ENCODE measurements around the gene SMURF1.

The SMURF1 gene

GRCh38 chr7:98995523-98996149, 148.3 kb downstream of the SMURF1 start:
- WGBS, 2 donors (ENCODE audit: extremely low coverage in 2 of 2, insufficient read length in 2 of 2, insufficient replicate concordance in 1 of 2), result 100% methylated on average over 1 to 10 of the region's 16 CpGs
- no peak overlapping the region for H2AK5ac ChIP-seq (ENCODE audit: low read depth, low read length)
- no peak overlapping the region for H2BK5ac ChIP-seq (ENCODE audit: low read length)
- H3K4ac ChIP-seq (ENCODE audit: low read length), result no peak overlapping the region
- H3K4me1 ChIP-seq (ENCODE audit: control insufficient read depth in 2 of 2, insufficient read depth in 1 of 2, low read depth in 1 of 2, low read length in 2 of 2), result no peaks in the 10 kb centered on the region
- H3K79me1 ChIP-seq (ENCODE audit: low read depth, low read length), result peaks cover 2% of the 10 kb centered on the region
- no peak overlapping the region for H3K27ac ChIP-seq (replicated peaks; ENCODE audit: low read length)
- no peak for DNase-seq (ENCODE audit: low spot score)
- no peak overlapping the region for H2AFZ ChIP-seq (ENCODE audit: low read length)
- peaks cover 73 to 100% of the 10 kb centered on the region in 2 donors for H3K36me3 ChIP-seq (replicated peaks in 1 of 2; ENCODE audit: control insufficient read depth in 2 of 2, insufficient read depth in 2 of 2, low read length in 2 of 2)
- H3K9me3 ChIP-seq (replicated peaks in 1 of 2; ENCODE audit: control insufficient read depth in 2 of 2, insufficient read depth in 1 of 2, low read depth in 1 of 2, low read length in 2 of 2), result peaks cover 0 to 2% of the 10 kb centered on the region in 2 donors
- no peak overlapping the region for H2BK120ac ChIP-seq (ENCODE audit: low read depth, low read length)
- H3K9ac ChIP-seq (ENCODE audit: low read depth, low read length, poor library complexity), result peak overlapping the region; percentile 70
- H3K27me3 ChIP-seq (ENCODE audit: control insufficient read depth in 3 of 3, insufficient read depth in 3 of 3, low read depth in 1 of 3, low read length in 3 of 3), result no peaks in the 10 kb centered on the region
- H3K4me2 ChIP-seq (ENCODE audit: insufficient read depth, low read length, poor library complexity, severe bottlenecking), result no peak overlapping the region
- H3K4me3 ChIP-seq (ENCODE audit: low read length in 2 of 2), result peak overlapping the region in 1 of 2 donors; percentile 59
- no peak overlapping the region for H2BK15ac ChIP-seq (ENCODE audit: low read length)
- no peak overlapping the region for H4K91ac ChIP-seq (ENCODE audit: low read depth, low read length, poor library complexity)
- peak overlapping the region; percentile 50 for H3K23ac ChIP-seq (ENCODE audit: low read depth, low read length, poor library complexity)
- H3K18ac ChIP-seq (ENCODE audit: low read length), result no peak overlapping the region
- H3K14ac ChIP-seq (ENCODE audit: low read length), result no peak overlapping the region
- H2BK12ac ChIP-seq (ENCODE audit: low read length), result no peak overlapping the region
- no peak overlapping the region for H4K8ac ChIP-seq (ENCODE audit: low read depth, low read length)

GRCh38 chr7:98995111-98995510, 148.8 kb downstream of the SMURF1 start:
- H3K27me3 ChIP-seq (ENCODE audit: control insufficient read depth in 3 of 3, insufficient read depth in 3 of 3, low read depth in 1 of 3, low read length in 3 of 3), result no peaks in the 10 kb centered on the region

GRCh38 chr7:98994046-98994944, 149.6 kb downstream of the SMURF1 start:
- peaks cover 69 to 100% of the 10 kb centered on the region in 2 donors for H3K36me3 ChIP-seq (replicated peaks in 1 of 2; ENCODE audit: control insufficient read depth in 2 of 2, insufficient read depth in 2 of 2, low read length in 2 of 2)
- no peaks in the 10 kb centered on the region for H3K27me3 ChIP-seq (ENCODE audit: control insufficient read depth in 3 of 3, insufficient read depth in 3 of 3, low read depth in 1 of 3, low read length in 3 of 3)
- no peak overlapping the region for H2AK5ac ChIP-seq (ENCODE audit: low read depth, low read length)
- H3K4me1 ChIP-seq (ENCODE audit: control insufficient read depth in 2 of 2, insufficient read depth in 1 of 2, low read depth in 1 of 2, low read length in 2 of 2), result no peaks in the 10 kb centered on the region
- H2BK5ac ChIP-seq (ENCODE audit: low read length), result no peak overlapping the region
- H3K79me1 ChIP-seq (ENCODE audit: low read depth, low read length), result no peaks in the 10 kb centered on the region
- no CpG with 5 or more reads among the region's 34 CpGs for WGBS, 2 donors (ENCODE audit: extremely low coverage in 2 of 2, insufficient read length in 2 of 2, insufficient replicate concordance in 1 of 2)
- H3K9me3 ChIP-seq (replicated peaks in 1 of 2; ENCODE audit: control insufficient read depth in 2 of 2, insufficient read depth in 1 of 2, low read depth in 1 of 2, low read length in 2 of 2), result peaks cover 0 to 2% of the 10 kb centered on the region in 2 donors
- H2AFZ ChIP-seq (ENCODE audit: low read length), result no peak overlapping the region
- no peak overlapping the region for H3K4me3 ChIP-seq (ENCODE audit: low read length in 2 of 2)
- no peak overlapping the region for H2BK15ac ChIP-seq (ENCODE audit: low read length)
- DNase-seq (ENCODE audit: low spot score), result no peak
- H3K9ac ChIP-seq (ENCODE audit: low read depth, low read length, poor library complexity), result no peak overlapping the region
- H4K91ac ChIP-seq (ENCODE audit: low read depth, low read length, poor library complexity), result no peak overlapping the region
- no peak overlapping the region for H3K23ac ChIP-seq (ENCODE audit: low read depth, low read length, poor library complexity)
- H3K14ac ChIP-seq (ENCODE audit: low read length), result no peak overlapping the region
- no peak overlapping the region for H3K4me2 ChIP-seq (ENCODE audit: insufficient read depth, low read length, poor library complexity, severe bottlenecking)
- H2BK120ac ChIP-seq (ENCODE audit: low read depth, low read length), result no peak overlapping the region
- H3K18ac ChIP-seq (ENCODE audit: low read length), result no peak overlapping the region
- H4K8ac ChIP-seq (ENCODE audit: low read depth, low read length), result no peak overlapping the region
- H3K27ac ChIP-seq (replicated peaks; ENCODE audit: low read length), result no peak overlapping the region
- no peak overlapping the region for H2BK12ac ChIP-seq (ENCODE audit: low read length)
- H3K4ac ChIP-seq (ENCODE audit: low read length), result no peak overlapping the region

More at GRCh38 chr7:98995111-98995510, 148.8 kb downstream of the SMURF1 start:
- no peak overlapping the region for H2BK5ac ChIP-seq (ENCODE audit: low read length)
- no peaks in the 10 kb centered on the region for H3K4me1 ChIP-seq (ENCODE audit: control insufficient read depth in 2 of 2, insufficient read depth in 1 of 2, low read depth in 1 of 2, low read length in 2 of 2)
- H4K91ac ChIP-seq (ENCODE audit: low read depth, low read length, poor library complexity), result no peak overlapping the region
- H3K4me3 ChIP-seq (ENCODE audit: low read length in 2 of 2), result no peak overlapping the region
- no peak overlapping the region for H3K9ac ChIP-seq (ENCODE audit: low read depth, low read length, poor library complexity)
- no peak overlapping the region for H3K23ac ChIP-seq (ENCODE audit: low read depth, low read length, poor library complexity)
- no peak overlapping the region for H2BK12ac ChIP-seq (ENCODE audit: low read length)
- no peak overlapping the region for H3K18ac ChIP-seq (ENCODE audit: low read length)
- no peak for DNase-seq (ENCODE audit: low spot score)
- H3K14ac ChIP-seq (ENCODE audit: low read length), result no peak overlapping the region
- no peak overlapping the region for H2AFZ ChIP-seq (ENCODE audit: low read length)
- H2BK120ac ChIP-seq (ENCODE audit: low read depth, low read length), result no peak overlapping the region
- no peak overlapping the region for H3K27ac ChIP-seq (replicated peaks; ENCODE audit: low read length)
- no peak overlapping the region for H4K8ac ChIP-seq (ENCODE audit: low read depth, low read length)
- no peak overlapping the region for H2AK5ac ChIP-seq (ENCODE audit: low read depth, low read length)
- no CpG with 5 or more reads among the region's 13 CpGs for WGBS, 2 donors (ENCODE audit: extremely low coverage in 2 of 2, insufficient read length in 2 of 2, insufficient replicate concordance in 1 of 2)
- peaks cover 0 to 2% of the 10 kb centered on the region in 2 donors for H3K9me3 ChIP-seq (replicated peaks in 1 of 2; ENCODE audit: control insufficient read depth in 2 of 2, insufficient read depth in 1 of 2, low read depth in 1 of 2, low read length in 2 of 2)
- no peak overlapping the region for H3K4me2 ChIP-seq (ENCODE audit: insufficient read depth, low read length, poor library complexity, severe bottlenecking)
- no peak overlapping the region for H2BK15ac ChIP-seq (ENCODE audit: low read length)
- no peaks in the 10 kb centered on the region for H3K79me1 ChIP-seq (ENCODE audit: low read depth, low read length)
- H3K4ac ChIP-seq (ENCODE audit: low read length), result no peak overlapping the region
- peaks cover 71 to 100% of the 10 kb centered on the region in 2 donors for H3K36me3 ChIP-seq (replicated peaks in 1 of 2; ENCODE audit: control insufficient read depth in 2 of 2, insufficient read depth in 2 of 2, low read length in 2 of 2)
